H9 (cell line): ENCODE measurements around the gene ZNF628. TPM values are rescaled to one million over a fixed set of nuclear protein-coding genes. Genes with fewer than 3 reads are reported as not detected.

Experiments
- DNase-seq: peaks from one replicate; pipeline ENCODE4 v3.0.0-alpha.2; 2017
- H2AFZ ChIP-seq: one replicate; pipeline ENCODE4 v1.6.1; 2013; ENCODE audit warnings: mild to moderate bottlenecking, low read length, control low read depth, moderate library complexity
- H2AK5ac ChIP-seq: 2 replicates; pipeline ENCODE4 v1.6.1; 2013; ENCODE audit warnings: low read length, control low read depth, mixed read lengths; ENCODE audit not compliant: insufficient read length
- H2BK120ac ChIP-seq: one replicate; pipeline ENCODE4 v1.6.1; 2013; ENCODE audit warnings: low read depth, mild to moderate bottlenecking, low read length, control low read depth, inconsistent platforms; ENCODE audit not compliant: poor library complexity, severe bottlenecking
- H2BK12ac ChIP-seq: 2 replicates; pipeline ENCODE4 v1.6.1; 2013; ENCODE audit warnings: low read length, control low read depth, mixed read lengths, low read depth; ENCODE audit not compliant: insufficient read length
- H2BK15ac ChIP-seq: 2 replicates; pipeline ENCODE4 v1.6.1; 2013; ENCODE audit warnings: low read depth, low read length, control low read depth
- H2BK20ac ChIP-seq: one replicate; pipeline ENCODE4 v1.6.1; 2013; ENCODE audit warnings: low read depth, mild to moderate bottlenecking, low read length, control low read depth, inconsistent platforms; ENCODE audit not compliant: poor library complexity, severe bottlenecking
- H2BK5ac ChIP-seq: 2 replicates; pipeline ENCODE4 v1.6.1; 2013; ENCODE audit warnings: low read length, control low read depth, mixed read lengths; ENCODE audit not compliant: insufficient read length
- H3K14ac ChIP-seq: 2 replicates; pipeline ENCODE4 v1.6.1; 2013; ENCODE audit warnings: low read length, control low read depth; ENCODE audit not compliant: insufficient read depth
- H3K18ac ChIP-seq: 2 replicates; pipeline ENCODE4 v1.6.1; 2013; ENCODE audit warnings: low read depth, mild to moderate bottlenecking, mixed read lengths, low read length, control low read depth; ENCODE audit not compliant: insufficient read length
- H3K23ac ChIP-seq: 2 replicates; pipeline ENCODE4 v1.6.1; 2013; ENCODE audit warnings: low read length, control low read depth, mixed read lengths, low read depth; ENCODE audit not compliant: insufficient read length
- H3K23me2 ChIP-seq: 2 replicates; pipeline ENCODE4 v1.6.1; 2013; ENCODE audit warnings: low read depth, mild to moderate bottlenecking, mixed read lengths, low read length, control low read depth; ENCODE audit not compliant: insufficient read length, poor library complexity, severe bottlenecking
- H3K27ac ChIP-seq: 2 replicates; pipeline ENCODE4 v1.5.1; 2013; ENCODE audit warnings: low read length, control low read depth, mixed read lengths, low read depth; ENCODE audit not compliant: insufficient read length
- H3K27me3 ChIP-seq: 2 replicates; pipeline ENCODE4 v1.6.1; 2013; ENCODE audit warnings: low read length, control low read depth, inconsistent platforms; ENCODE audit not compliant: insufficient read depth
- H3K4ac ChIP-seq: 2 replicates; pipeline ENCODE4 v1.6.1; 2013; ENCODE audit warnings: low read depth, mild to moderate bottlenecking, control low read depth, inconsistent platforms, low read length, moderate library complexity
- H3K4me1 ChIP-seq: 2 replicates; pipeline ENCODE4 v1.6.1; 2013; ENCODE audit warnings: low read length, control low read depth, inconsistent platforms; ENCODE audit not compliant: insufficient read depth
- H3K4me2 ChIP-seq: 2 replicates; pipeline ENCODE4 v1.6.1; 2013; ENCODE audit warnings: low read length, control low read depth, mixed read lengths; ENCODE audit not compliant: insufficient read length, insufficient read depth
- H3K56ac ChIP-seq: 2 replicates; pipeline ENCODE4 v1.6.1; 2013; ENCODE audit warnings: low read depth, mild to moderate bottlenecking, mixed read lengths, low read length, control low read depth; ENCODE audit not compliant: insufficient read length
- H3K79me1 ChIP-seq: 2 replicates; pipeline ENCODE4 v1.6.1; 2013; ENCODE audit warnings: low read depth, mild to moderate bottlenecking, moderate library complexity, low read length, control low read depth, inconsistent platforms; ENCODE audit not compliant: insufficient read depth, poor library complexity, severe bottlenecking
- H3K79me2 ChIP-seq: 2 replicates; pipeline ENCODE4 v1.6.1; 2013; ENCODE audit warnings: low read length, control low read depth, inconsistent platforms; ENCODE audit not compliant: insufficient read depth
- H3K9ac ChIP-seq: 2 replicates; pipeline ENCODE4 v1.6.1; 2013; ENCODE audit warnings: low read length, control low read depth, mixed read lengths; ENCODE audit not compliant: insufficient read length; ENCODE audit errors: extremely low read depth
- H3K9me3 ChIP-seq: one replicate; pipeline ENCODE4 v1.6.1; 2013; ENCODE audit warnings: low read depth, low read length, inconsistent platforms; ENCODE audit not compliant: control insufficient read depth
- H3T11ph ChIP-seq: one replicate; pipeline ENCODE4 v1.6.1; 2013; ENCODE audit warnings: mild to moderate bottlenecking, low read length, control low read depth, inconsistent platforms
- H4K20me1 ChIP-seq: one replicate; pipeline ENCODE4 v1.6.1; 2013; ENCODE audit not compliant: control insufficient read depth, insufficient read length, insufficient read depth
- H4K5ac ChIP-seq: 2 replicates; pipeline ENCODE4 v1.6.1; 2013; ENCODE audit warnings: low read depth, mild to moderate bottlenecking, mixed read lengths, low read length, control low read depth; ENCODE audit not compliant: insufficient read length
- H4K8ac ChIP-seq: replicated peaks from 2 replicates; pipeline ENCODE4 v1.6.1; 2013; ENCODE audit warnings: low read length, control low read depth, mixed read lengths, low read depth; ENCODE audit not compliant: insufficient read length
- H4K91ac ChIP-seq: 2 replicates; pipeline ENCODE4 v1.6.1; 2013; ENCODE audit warnings: low read depth, mild to moderate bottlenecking, moderate library complexity, mixed read lengths, low read length, control low read depth; ENCODE audit not compliant: insufficient read length
- H3K27ac Mint-ChIP-seq, 3 experiments: 2 replicates in 2 of 3; 3 replicates in 1 of 3; pipeline ENCODE4 v1.8.0; 2020 to 2021; ENCODE audit warnings: mixed read lengths in 3 of 3, mild to moderate bottlenecking in 1 of 3, moderate library complexity in 1 of 3
- H3K27me3 Mint-ChIP-seq: 2 replicates; pipeline ENCODE4 v1.8.0; 2021; ENCODE audit warnings: low read depth, mild to moderate bottlenecking, moderate library complexity, mixed read lengths
- H3K36me3 Mint-ChIP-seq, 3 experiments: 2 replicates in 2 of 3; 3 replicates in 1 of 3; pipeline ENCODE4 v1.8.0; 2020 to 2021; ENCODE audit warnings: low read depth in 3 of 3, mixed read lengths in 3 of 3; ENCODE audit not compliant: insufficient read depth in 1 of 3
- H3K4me1 Mint-ChIP-seq, 2 experiments: 2 replicates each; pipeline ENCODE4 v1.8.0; 2020; ENCODE audit warnings: mixed read lengths in 2 of 2
- H3K4me3 Mint-ChIP-seq, 2 experiments: 2 replicates in 1 of 2; 3 replicates in 1 of 2; pipeline ENCODE4 v1.8.0; 2020 to 2021; ENCODE audit warnings: mild to moderate bottlenecking in 2 of 2, mixed read lengths in 2 of 2, moderate library complexity in 1 of 2
- H3K9me3 Mint-ChIP-seq, 2 experiments: 2 replicates in 1 of 2; 3 replicates in 1 of 2; pipeline ENCODE4 v1.8.0; 2020; ENCODE audit warnings: mild to moderate bottlenecking in 2 of 2, mixed read lengths in 2 of 2, moderate library complexity in 1 of 2
- CTCF ChIP-seq: fragments of 200-600 bp; sonication (generic); conservative IDR thresholded peaks from 3 replicates; pipeline ENCODE4 v1.8.0; 2021; ENCODE audit warnings: antibody characterized with exemption, mild to moderate bottlenecking
- WGBS: extraction: QIAGEN DNeasy Blood & Tissue Kit; methylation state at CpG from one replicate; pipeline ENCODE4 v1.1.7; 2013; ENCODE audit warnings: missing lambda C conversion rate, low lambda C conversion rate, mixed read lengths; ENCODE audit not compliant: insufficient read length; ENCODE audit errors: extremely low coverage; 5-methylcytosine and 5-hydroxymethylcytosine counted together
- total RNA-seq: library from RNA; stranded (reverse); gene quantifications from 2 replicates; pipeline ENCODE4 v1.2.1, GENCODE V29; 2021

The ZNF628 gene
- total RNA-seq, 1 experiment from 2014 or later = 16.6 TPM

GRCh38 chr19:55498246-55498840, 21.9 kb downstream of the ZNF628 start:
- DNase-seq = no peak
- Histone ChIP-seq H3K4ac (no peak overlapping the region), H3T11ph (no peak overlapping the region), H3K9ac (no peak overlapping the region), H4K20me1 (no peaks in the 10 kb centered on the region), H2BK5ac (no peak overlapping the region), H3K23me2 (no peaks in the 10 kb centered on the region), H2AK5ac (no peak overlapping the region), H2BK12ac (no peak overlapping the region), H3K79me2 (no peaks in the 10 kb centered on the region), H4K8ac (no peak overlapping the region), H3K9me3 (no peaks in the 10 kb centered on the region), H4K91ac (no peak overlapping the region), H3K27ac (no peak overlapping the region), H3K23ac (no peak overlapping the region), H2BK120ac (no peak overlapping the region), H2AFZ (no peak overlapping the region), H3K14ac (no peak overlapping the region), H3K4me1 (no peaks in the 10 kb centered on the region), H3K79me1 (no peaks in the 10 kb centered on the region), H4K5ac (no peak overlapping the region), H2BK15ac (no peak overlapping the region), H3K27me3 (peaks cover 4% of the 10 kb centered on the region), H3K4me2 (no peak overlapping the region), H3K18ac (no peak overlapping the region), H3K56ac (no peak overlapping the region), H2BK20ac (no peak overlapping the region)
- WGBS = no CpG with 5 or more reads among the region's 2 CpGs
- Mint-ChIP-seq H3K4me3 (no peak overlapping the region), H3K4me1 (peaks cover 18 to 22% of the 10 kb centered on the region in 2 experiments), H3K27ac (no peak overlapping the region), H3K27me3 (peaks cover 48% of the 10 kb centered on the region), H3K36me3 (peaks cover 3 to 5% (median 4%) of the 10 kb centered on the region in 3 experiments), H3K9me3 (peaks cover 8 to 12% of the 10 kb centered on the region in 2 experiments)
- no peak for TF ChIP-seq CTCF
